Thoracic aorta (tissue), 2 donors: Measurements from ENCODE around the gene MROH8. TPM values are rescaled to one million over a fixed set of nuclear protein-coding genes. Genes with fewer than 3 reads are reported as not detected.

Source experiments
- ATAC-seq: fragments of 150-250 bp; one replicate; pipeline ENCODE4 v1.8.0; 2017; ENCODE audit warnings: low read depth; ENCODE audit not compliant: insufficient number of reproducible peaks, low FRiP score
- DNase-seq: peaks from one replicate; pipeline ENCODE4 v3.0.0-alpha.2; 2020; ENCODE audit warnings: low spot score
- H3K27ac ChIP-seq, 2 donors: fragments of 200-600 bp; sonication (generic); 1 replicate in 1 of 2; 2 replicates in 1 of 2; pipeline ENCODE4 v1.5.1; 2016; ENCODE audit warnings: mild to moderate bottlenecking in 2 of 2, moderate library complexity in 2 of 2
- H3K27me3 ChIP-seq: fragments of 200-600 bp; sonication (generic); replicated peaks from 2 replicates; pipeline ENCODE4 v1.6.0; 2016; ENCODE audit warnings: mild to moderate bottlenecking; ENCODE audit not compliant: insufficient read depth
- H3K36me3 ChIP-seq: fragments of 200-600 bp; sonication (generic); one replicate; pipeline ENCODE4 v1.5.1; 2016
- H3K4me1 ChIP-seq, 2 donors: fragments of 200-600 bp; sonication (generic); 1 replicate in 1 of 2; 2 replicates in 1 of 2; pipeline versions ENCODE4 v1.5.1 to v1.6.0; 2016; ENCODE audit warnings: low read depth in 2 of 2, mild to moderate bottlenecking in 1 of 2; ENCODE audit not compliant: control insufficient read depth in 1 of 2
- H3K4me3 ChIP-seq: fragments of 200-600 bp; sonication (generic); 2 replicates; pipeline ENCODE4 v1.5.1; 2016; ENCODE audit warnings: mild to moderate bottlenecking
- H3K9me3 ChIP-seq: fragments of 200-600 bp; sonication (generic); 2 replicates; pipeline ENCODE4 v1.5.1; 2016
- total RNA-seq, 2 donors: library from RNA; depleted of rRNA; stranded (reverse); fragments of >200 nt; gene quantifications; one replicate each; pipeline versions ENCODE4 v1.1.0 to v1.2.3, GENCODE V29; 2016
- TF ChIP-seq, protein P1 (sequence below): fragments of 200-600 bp; sonication (generic); IDR thresholded peaks from one replicate; pipeline ENCODE4 v1.5.1; 2019; ENCODE audit warnings: antibody characterized with exemption

The MROH8 gene
- total RNA-seq, 2 donors from 2014 or later: 1.6 to 12.7 TPM

DNA sequence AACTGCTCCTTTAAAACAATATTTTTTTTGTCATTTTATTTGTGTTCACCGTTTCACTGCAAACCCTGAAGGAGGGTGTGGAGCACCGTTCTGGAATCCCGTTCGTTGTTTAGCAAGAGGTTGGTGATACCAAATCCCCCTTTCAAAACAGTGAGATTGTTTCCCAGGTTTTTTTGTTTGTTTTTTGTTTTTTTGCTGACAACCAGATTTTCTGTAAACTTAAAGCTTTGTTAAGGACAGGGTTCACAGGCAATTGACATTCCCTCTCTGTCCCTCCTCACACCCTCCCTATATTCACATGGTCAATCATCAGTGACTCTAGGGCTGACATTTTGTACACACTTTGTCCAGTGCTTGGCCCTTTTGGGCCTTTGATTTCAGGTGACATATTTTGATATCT lies 21.0 kb upstream of the MROH8 start:
- H3K27ac ChIP-seq: no peak overlapping the region
- TF ChIP-seq, protein P1, sequence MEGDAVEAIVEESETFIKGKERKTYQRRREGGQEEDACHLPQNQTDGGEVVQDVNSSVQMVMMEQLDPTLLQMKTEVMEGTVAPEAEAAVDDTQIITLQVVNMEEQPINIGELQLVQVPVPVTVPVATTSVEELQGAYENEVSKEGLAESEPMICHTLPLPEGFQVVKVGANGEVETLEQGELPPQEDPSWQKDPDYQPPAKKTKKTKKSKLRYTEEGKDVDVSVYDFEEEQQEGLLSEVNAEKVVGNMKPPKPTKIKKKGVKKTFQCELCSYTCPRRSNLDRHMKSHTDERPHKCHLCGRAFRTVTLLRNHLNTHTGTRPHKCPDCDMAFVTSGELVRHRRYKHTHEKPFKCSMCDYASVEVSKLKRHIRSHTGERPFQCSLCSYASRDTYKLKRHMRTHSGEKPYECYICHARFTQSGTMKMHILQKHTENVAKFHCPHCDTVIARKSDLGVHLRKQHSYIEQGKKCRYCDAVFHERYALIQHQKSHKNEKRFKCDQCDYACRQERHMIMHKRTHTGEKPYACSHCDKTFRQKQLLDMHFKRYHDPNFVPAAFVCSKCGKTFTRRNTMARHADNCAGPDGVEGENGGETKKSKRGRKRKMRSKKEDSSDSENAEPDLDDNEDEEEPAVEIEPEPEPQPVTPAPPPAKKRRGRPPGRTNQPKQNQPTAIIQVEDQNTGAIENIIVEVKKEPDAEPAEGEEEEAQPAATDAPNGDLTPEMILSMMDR: no peak
- peaks cover 35% of the 10 kb centered on the region for H3K36me3 ChIP-seq

DNA sequence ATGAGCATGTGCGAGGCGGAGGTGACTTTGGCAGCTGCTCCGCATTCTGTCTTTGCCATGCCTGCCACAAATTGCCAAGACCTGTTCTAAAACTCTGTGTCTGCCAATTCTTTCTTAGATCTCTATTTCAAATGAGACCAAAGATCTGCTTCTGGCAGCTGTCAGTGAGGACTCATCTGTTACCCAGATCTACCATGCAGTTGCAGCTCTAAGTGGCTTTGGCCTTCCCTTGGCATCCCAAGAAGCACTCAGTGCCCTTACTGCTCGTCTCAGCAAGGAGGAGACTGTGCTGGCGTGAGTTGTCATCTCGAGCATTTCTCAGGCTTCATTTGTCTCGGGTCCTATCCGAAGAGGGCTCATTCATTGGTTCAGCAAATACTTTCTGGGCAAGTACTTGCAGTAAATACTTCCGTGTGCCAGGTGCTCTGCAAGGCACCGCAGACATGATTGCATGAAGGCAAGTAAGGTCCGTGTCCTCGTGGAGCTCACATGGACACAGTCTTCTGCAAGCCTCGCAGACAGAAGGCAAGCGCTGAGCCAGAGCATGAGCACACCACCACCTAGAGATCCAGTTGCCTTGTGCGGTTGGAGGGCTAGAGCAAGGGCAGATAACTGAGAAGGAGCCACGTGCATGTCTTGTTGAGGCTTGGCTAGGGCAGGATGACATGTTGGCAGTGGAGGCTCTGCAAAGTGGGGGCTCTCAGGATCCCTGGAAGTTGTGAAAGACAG lies 19.7 kb upstream of the MROH8 start:
- Histone ChIP-seq H3K9me3 (no peaks in the 10 kb centered on the region), H3K36me3 (peaks cover 22% of the 10 kb centered on the region), H3K27me3 (no peaks in the 10 kb centered on the region), H3K4me3 (no peak overlapping the region), H3K27ac (no peak overlapping the region), H3K4me1 (peaks cover 0 to 6% of the 10 kb centered on the region in 2 donors)
- DNase-seq (no peak), ATAC-seq (no peak)
- TF ChIP-seq, protein P1: no peak

More for the DNA sequence above, 21.0 kb upstream of the MROH8 start:
- Histone ChIP-seq H3K4me1 (peaks cover 0 to 6% of the 10 kb centered on the region in 2 donors), H3K9me3 (no peaks in the 10 kb centered on the region), H3K4me3 (no peak overlapping the region), H3K27me3 (no peaks in the 10 kb centered on the region)
- DNase-seq (no peak), ATAC-seq (no peak)

DNA sequence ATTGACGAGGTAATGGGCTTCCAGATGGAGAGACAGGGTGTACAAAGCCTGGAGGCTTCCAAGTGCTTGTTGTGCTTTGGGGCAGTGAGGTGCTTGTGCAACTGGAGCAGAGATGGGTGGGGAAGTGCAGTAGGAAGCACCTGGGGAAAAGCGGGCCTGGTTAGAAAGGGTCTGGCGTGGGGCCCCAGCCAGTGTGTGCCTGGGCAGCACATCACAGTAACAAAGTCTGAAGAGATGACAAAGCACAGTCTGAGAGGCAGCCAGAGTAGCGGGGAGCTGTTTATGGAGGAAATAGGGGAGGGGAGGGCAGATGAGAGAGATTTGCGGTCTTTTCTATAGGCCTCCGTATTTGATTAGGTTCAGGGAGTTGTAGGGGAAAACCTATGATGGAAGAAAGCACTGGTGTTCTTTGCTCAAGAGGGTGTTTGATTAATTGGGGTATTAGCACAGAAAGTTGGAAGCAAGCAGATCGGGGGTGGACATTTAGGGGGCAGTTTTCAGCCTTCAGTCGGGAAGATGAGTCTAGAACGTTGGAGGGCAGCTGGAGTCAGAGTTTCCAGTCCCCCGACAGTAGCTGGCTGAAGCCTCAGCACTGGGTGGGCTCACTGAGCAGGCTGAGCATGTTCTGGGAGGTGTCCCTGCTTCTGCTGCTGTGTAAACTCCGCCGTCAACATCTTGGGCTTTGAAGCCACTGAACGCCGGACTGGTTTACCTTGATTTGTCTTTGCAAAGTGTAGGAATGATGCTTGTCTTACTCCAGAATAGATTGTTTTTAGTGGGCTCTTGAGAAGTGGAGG lies 15.5 kb upstream of the MROH8 start:
- no peak for DNase-seq
- TF ChIP-seq, protein P1: no peak
- peaks cover 0 to 7% of the 10 kb centered on the region in 2 donors for H3K4me1 ChIP-seq
- peaks cover 17% of the 10 kb centered on the region for H3K36me3 ChIP-seq
- H3K27ac ChIP-seq: no peak overlapping the region
- H3K27me3 ChIP-seq: no peaks in the 10 kb centered on the region
- ATAC-seq: no peak
- H3K4me3 ChIP-seq: no peak overlapping the region
- H3K9me3 ChIP-seq: no peaks in the 10 kb centered on the region

DNA sequence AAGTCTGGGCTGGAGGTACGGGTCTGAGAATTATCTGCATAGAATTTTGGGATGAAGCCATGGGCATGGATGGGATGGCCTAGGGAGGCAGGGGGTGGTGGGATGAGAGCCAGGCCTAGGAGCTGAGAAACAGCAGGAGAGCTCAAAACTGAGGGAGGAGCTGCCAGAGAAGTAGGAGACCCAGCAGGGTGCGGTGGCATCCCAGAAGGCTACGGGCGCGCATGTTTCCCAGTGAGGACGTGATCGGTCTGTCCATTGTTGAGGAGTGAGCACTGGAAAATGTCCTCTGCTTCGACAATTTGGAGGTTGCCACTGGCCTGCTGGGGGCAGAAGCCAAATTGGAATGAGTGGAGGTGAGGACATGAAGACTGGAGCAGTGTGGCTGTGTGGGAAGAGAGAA lies 14.5 kb upstream of the MROH8 start:
- peaks cover 0 to 7% of the 10 kb centered on the region in 2 donors for H3K4me1 ChIP-seq
- H3K4me3 ChIP-seq: no peak overlapping the region
- H3K27me3 ChIP-seq: no peaks in the 10 kb centered on the region
- H3K9me3 ChIP-seq: no peaks in the 10 kb centered on the region
- TF ChIP-seq, protein P1: no peak
- DNase-seq: no peak
- no peak for ATAC-seq
- H3K36me3 ChIP-seq: peaks cover 7% of the 10 kb centered on the region
- no peak overlapping the region for H3K27ac ChIP-seq

DNA sequence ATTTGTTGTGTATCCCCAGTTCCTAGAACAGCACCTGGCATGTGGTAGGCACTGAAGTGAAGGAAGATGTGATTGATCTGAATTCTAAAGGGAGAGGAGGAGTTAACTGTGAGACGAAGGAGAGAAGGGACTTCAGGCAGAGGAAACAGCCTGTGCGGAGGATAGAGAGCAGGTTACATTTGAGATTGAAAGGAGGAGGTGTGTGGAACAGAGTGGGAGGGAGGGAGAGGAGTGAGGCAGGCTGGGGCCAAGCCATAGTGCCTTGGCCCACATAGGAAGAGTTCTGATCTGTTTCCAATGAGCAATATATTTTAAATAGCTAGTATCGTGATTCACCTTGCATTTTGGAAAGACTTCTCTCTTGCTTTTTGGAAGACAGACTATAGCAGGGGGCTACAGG lies 13.9 kb upstream of the MROH8 start:
- ATAC-seq (no peak), DNase-seq (no peak)
- TF ChIP-seq, protein P1: no peak
- Histone ChIP-seq H3K9me3 (no peaks in the 10 kb centered on the region), H3K27me3 (no peaks in the 10 kb centered on the region), H3K4me3 (no peak overlapping the region), H3K36me3 (peaks cover 7% of the 10 kb centered on the region), H3K4me1 (peaks cover 0 to 7% of the 10 kb centered on the region in 2 donors), H3K27ac (no peak overlapping the region)
